Measurements from ENCODE around the gene CEMP1. TPM values are rescaled to one million over a fixed set of nuclear protein-coding genes. Genes with fewer than 3 reads are reported as not detected.

Gene CEMP1
- total RNA-seq, 1 experiment from 2014 or later, result 0.68 TPM

- no peaks in the 10 kb centered on the region for H3K9me3 Mint-ChIP-seq (ENCODE audit: unreplicated experiment)
- no peaks in the 10 kb centered on the region for H3K4me1 ChIP-seq
- BruUV-seq (replicated peaks), result no TSS peak
These were observed 47.0 kb downstream of the CEMP1 start for GRCh38 chr16:2483939-2484897.

GRCh38 chr16:2482708-2483534 is 48.3 kb downstream of the CEMP1 start:
- peaks cover 16% of the 10 kb centered on the region for H3K36me3 Mint-ChIP-seq (ENCODE audit: insufficient read depth, unreplicated experiment)
- no peaks in the 10 kb centered on the region for H3K27me3 ChIP-seq (replicated peaks; ENCODE audit: control insufficient read depth, insufficient read depth, low read length)
- H3K4me1 ChIP-seq, result no peaks in the 10 kb centered on the region
- peaks cover 17% of the 10 kb centered on the region for H3K4me1 Mint-ChIP-seq (ENCODE audit: low read depth, unreplicated experiment)
- intact Hi-C loops (cut with micrococcal nuclease; ENCODE audit: unreplicated experiment), result no loop called here
- no peaks in the 10 kb centered on the region for H3K9me3 ChIP-seq
- no peak overlapping the region for H3K4me3 ChIP-seq (ENCODE audit: low read depth, low read length)
- no peak for TF ChIP-seq CTCF (IDR thresholded peaks at IDR 0.05; ENCODE audit: insufficient read depth in 1 of 2, low read depth in 1 of 2, low read length in 1 of 2, severe bottlenecking in 1 of 2, unreplicated experiment in 1 of 2)
- DNase-seq, result no peak
- no peaks in the 10 kb centered on the region for H3K9me3 Mint-ChIP-seq (ENCODE audit: unreplicated experiment)
- BruUV-seq (replicated peaks), result no TSS peak
- H3K27me3 Mint-ChIP-seq (ENCODE audit: insufficient read depth, unreplicated experiment), result no peaks in the 10 kb centered on the region
- CTCF ChIA-PET, result no interaction called here
- H3K36me3 ChIP-seq (ENCODE audit: control insufficient read depth, insufficient read depth, low read length), result no peaks in the 10 kb centered on the region
- POLR2A ChIA-PET, result no interaction called here
- no peak overlapping the region for H3K27ac Mint-ChIP-seq (ENCODE audit: unreplicated experiment)
- no peak overlapping the region for H3K4me3 Mint-ChIP-seq (ENCODE audit: unreplicated experiment)

More at GRCh38 chr16:2483939-2484897, 47.0 kb downstream of the CEMP1 start:
- no peak for DNase-seq
- no peak overlapping the region for H3K4me3 Mint-ChIP-seq (ENCODE audit: unreplicated experiment)
- intact Hi-C loops (cut with micrococcal nuclease; ENCODE audit: unreplicated experiment), result no loop called here
- H3K27ac Mint-ChIP-seq (ENCODE audit: unreplicated experiment), result no peak overlapping the region
- no peaks in the 10 kb centered on the region for H3K27me3 Mint-ChIP-seq (ENCODE audit: insufficient read depth, unreplicated experiment)
- H3K36me3 Mint-ChIP-seq (ENCODE audit: insufficient read depth, unreplicated experiment), result peaks cover 16% of the 10 kb centered on the region
- no peak for TF ChIP-seq CTCF (IDR thresholded peaks at IDR 0.05; ENCODE audit: insufficient read depth in 1 of 2, low read depth in 1 of 2, low read length in 1 of 2, severe bottlenecking in 1 of 2, unreplicated experiment in 1 of 2)
- POLR2A ChIA-PET, result no interaction called here
- Histone ChIP-seq H3K4me3 (ENCODE audit: low read depth, low read length) (no peak overlapping the region), H3K9me3 (no peaks in the 10 kb centered on the region), H3K36me3 (ENCODE audit: control insufficient read depth, insufficient read depth, low read length) (no peaks in the 10 kb centered on the region), H3K27me3 (replicated peaks; ENCODE audit: control insufficient read depth, insufficient read depth, low read length) (no peaks in the 10 kb centered on the region)
- CTCF ChIA-PET, result interaction anchor here (1.6 kb wide), 1 partner anchor 11 kb away, joined by 4 read pairs; no protein-coding TSS in a partner anchor
- peaks cover 17% of the 10 kb centered on the region for H3K4me1 Mint-ChIP-seq (ENCODE audit: low read depth, unreplicated experiment)

DNA sequence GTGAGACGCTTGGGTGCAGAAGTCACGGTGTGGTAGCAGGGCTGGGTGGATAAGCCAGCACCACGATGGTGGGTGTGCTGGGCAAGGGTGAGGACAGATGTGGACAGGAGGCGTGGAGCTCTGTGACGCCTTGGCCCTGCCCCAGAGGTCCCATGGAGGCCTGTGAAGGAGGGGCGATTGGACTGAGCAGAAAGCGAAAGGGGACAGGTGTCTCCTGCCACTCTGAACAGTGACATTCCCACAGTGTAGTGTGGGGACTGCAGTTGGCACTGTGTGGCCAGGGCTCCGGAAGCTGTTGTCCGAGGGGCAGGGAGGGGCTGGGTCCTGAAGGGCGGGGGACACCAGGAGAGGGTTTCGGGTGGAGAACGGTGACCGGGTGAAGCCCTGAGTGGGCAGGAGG is 49.0 kb downstream of the CEMP1 start:
- TF ChIP-seq CTCF (IDR thresholded peaks at IDR 0.05; ENCODE audit: insufficient read depth in 1 of 2, low read depth in 1 of 2, low read length in 1 of 2, severe bottlenecking in 1 of 2, unreplicated experiment in 1 of 2), result no peak
- Mint-ChIP-seq H3K36me3 (ENCODE audit: insufficient read depth, unreplicated experiment) (peaks cover 16% of the 10 kb centered on the region), H3K27ac (ENCODE audit: unreplicated experiment) (no peak overlapping the region), H3K4me3 (ENCODE audit: unreplicated experiment) (no peak overlapping the region), H3K4me1 (ENCODE audit: low read depth, unreplicated experiment) (peaks cover 17% of the 10 kb centered on the region), H3K9me3 (ENCODE audit: unreplicated experiment) (no peaks in the 10 kb centered on the region), H3K27me3 (ENCODE audit: insufficient read depth, unreplicated experiment) (no peaks in the 10 kb centered on the region)
- H3K4me3 ChIP-seq (ENCODE audit: low read depth, low read length), result no peak overlapping the region
- no peaks in the 10 kb centered on the region for H3K36me3 ChIP-seq (ENCODE audit: control insufficient read depth, insufficient read depth, low read length)
- no peak for DNase-seq
- ChIA-PET POLR2A (no interaction called here), CTCF (no interaction called here)
- BruUV-seq (replicated peaks), result no TSS peak
- no peaks in the 10 kb centered on the region for H3K27me3 ChIP-seq (replicated peaks; ENCODE audit: control insufficient read depth, insufficient read depth, low read length)
- intact Hi-C loops (cut with micrococcal nuclease; ENCODE audit: unreplicated experiment), result no loop called here
- H3K9me3 ChIP-seq, result no peaks in the 10 kb centered on the region
- no peaks in the 10 kb centered on the region for H3K4me1 ChIP-seq
